LHCN-M2 (cell line): Measurements from ENCODE around the gene ANP32A. TPM values are rescaled to one million over a fixed set of nuclear protein-coding genes. Genes with fewer than 3 reads are reported as not detected.

Experiments
- DNase-seq: peaks from one replicate; pipeline ENCODE4 v3.0.0-alpha.2; 2012; ENCODE audit warnings: low read depth
- total RNA-seq: library from RNA; depleted of rRNA; stranded (reverse); fragments of >200 nt; gene quantifications from 2 replicates; pipeline ENCODE4 v1.2.3, GENCODE V29; 2014; rRNA removed

Gene ANP32A
- total RNA-seq, 1 experiment from 2014 or later = 86.2 TPM

GRCh38 chr15:68755731-68756130 is 65.0 kb downstream of the ANP32A start:
- no peak for DNase-seq

- no peak for DNase-seq
Observed at GRCh38 chr15:68751622-68752021, 69.1 kb downstream of the ANP32A start.

GRCh38 chr15:68749793-68750192 is 70.9 kb downstream of the ANP32A start:
- DNase-seq = no peak

GRCh38 chr15:68749365-68749764 is 71.3 kb downstream of the ANP32A start:
- no peak for DNase-seq

GRCh38 chr15:68743256-68743655 is 77.4 kb downstream of the ANP32A start:
- DNase-seq = no peak

- no peak for DNase-seq
Observed at GRCh38 chr15:68739390-68740080, 81.2 kb downstream of the ANP32A start.

GRCh38 chr15:68735610-68736009 is 85.1 kb downstream of the ANP32A start:
- no peak for DNase-seq

GRCh38 chr15:68734881-68735280 is 85.8 kb downstream of the ANP32A start:
- no peak for DNase-seq

- DNase-seq = no peak
Observed at GRCh38 chr15:68734352-68734751, 86.3 kb downstream of the ANP32A start.

GRCh38 chr15:68733666-68734065 is 87.0 kb downstream of the ANP32A start:
- DNase-seq = peak; percentile 64

GRCh38 chr15:68732451-68732850 is 88.2 kb downstream of the ANP32A start:
- DNase-seq = no peak

- DNase-seq = no peak
Observed at GRCh38 chr15:68730976-68731897, 89.5 kb downstream of the ANP32A start.

GRCh38 chr15:68730471-68730919 is 90.2 kb downstream of the ANP32A start:
- DNase-seq = peak; percentile 29

GRCh38 chr15:68729789-68730411 is 90.8 kb downstream of the ANP32A start:
- no peak for DNase-seq

Other genes with a start within 250 kb of the ANP32A start
- gene CORO2B, start 241.9 kb downstream of the ANP32A start, total RNA-seq = 18.3 and 20.3 TPM in 2 replicates
- gene SPESP1, start 109.6 kb upstream of the ANP32A start, total RNA-seq = 7.9 TPM in 2 replicates
- 0.46 and 0.58 TPM in 2 replicates for gene NOX5, start 193.8 kb upstream of the ANP32A start, total RNA-seq